WTC11 (cell line): ENCODE measurements around the gene CEP78. TPM values are rescaled to one million over a fixed set of nuclear protein-coding genes. Genes with fewer than 3 reads are reported as not detected.

Experiments used
- ATAC-seq: fragments of 200-7000 bp; cut with Tn5 transposase; 2 replicates; pipeline ENCODE4 v1.10.0; 2021; ENCODE audit warnings: mild to moderate bottlenecking, moderate library complexity
- CTCF ChIA-PET: fragments of 300-600 bp; sonication (Branson Sonifier 250); formaldehyde crosslinking; loops from one replicate; lab custom pipeline; 2021; ENCODE audit warnings: antibody characterized with exemption; lab: Charles Lee
- POLR2A ChIA-PET: fragments of 350-600 bp; sonication (Branson Sonifier 250); formaldehyde crosslinking; loops from one replicate; lab custom pipeline; 2021; ENCODE audit warnings: antibody characterized with exemption; lab: Charles Lee
- DNase-seq: peaks from one replicate; pipeline ENCODE4 v3.0.0; 2021; ENCODE audit warnings: low spot score
- H3K27ac Mint-ChIP-seq: 2 replicates; pipeline ENCODE4 v1.8.0; 2021; ENCODE audit warnings: mixed read lengths
- H3K27me3 Mint-ChIP-seq: 2 replicates; pipeline ENCODE4 v1.8.0; 2021; ENCODE audit warnings: low read depth, mild to moderate bottlenecking, moderate library complexity, mixed read lengths
- H3K36me3 Mint-ChIP-seq: 2 replicates; pipeline ENCODE4 v1.8.0; 2021; ENCODE audit warnings: mixed read lengths
- H3K4me1 Mint-ChIP-seq: 2 replicates; pipeline ENCODE4 v1.8.0; 2022; ENCODE audit warnings: mixed read lengths
- H3K4me3 Mint-ChIP-seq: 2 replicates; pipeline ENCODE4 v1.8.0; 2021; ENCODE audit warnings: mild to moderate bottlenecking, moderate library complexity, mixed read lengths
- H3K9me3 Mint-ChIP-seq: 2 replicates; pipeline ENCODE4 v1.8.0; 2021; ENCODE audit warnings: mixed read lengths
- ARID4B ChIP-seq: sonication (generic); formaldehyde crosslinking; IDR thresholded peaks from 2 replicates; pipeline ENCODE4 v1.8.0; 2023; ENCODE audit warnings: missing genetic modification reagents, mild to moderate bottlenecking, borderline replicate concordance
- ATF3 ChIP-seq: sonication (generic); formaldehyde crosslinking; conservative IDR thresholded peaks from 2 replicates; pipeline ENCODE4 v1.8.1; 2022; ENCODE audit warnings: mild to moderate bottlenecking, missing genetic modification reagents
- ATF6 ChIP-seq: sonication (generic); formaldehyde crosslinking; IDR thresholded peaks from 2 replicates; pipeline ENCODE4 v1.8.1; 2023; ENCODE audit warnings: mild to moderate bottlenecking, missing genetic modification reagents
- E2F4 ChIP-seq: sonication (generic); formaldehyde crosslinking; IDR thresholded peaks from 2 replicates; pipeline ENCODE4 v1.8.1; 2022; ENCODE audit warnings: low read depth, mild to moderate bottlenecking, moderate library complexity, missing genetic modification reagents, borderline replicate concordance
- E2F5 ChIP-seq: sonication (generic); formaldehyde crosslinking; IDR thresholded peaks from 2 replicates; pipeline ENCODE4 v1.8.1; 2022; ENCODE audit warnings: mild to moderate bottlenecking, moderate library complexity, missing genetic modification reagents
- EMX1 ChIP-seq: fragments of 250-450 bp; sonication (Bioruptor Pico); IDR thresholded peaks from 2 replicates; pipeline ENCODE4 v1.8.0; 2021; ENCODE audit warnings: mild to moderate bottlenecking
- ETV6 ChIP-seq: sonication (generic); formaldehyde crosslinking; IDR thresholded peaks from 2 replicates; pipeline ENCODE4 v1.8.1; 2022; ENCODE audit warnings: mild to moderate bottlenecking, missing genetic modification reagents
- FOXP1 ChIP-seq: sonication (generic); formaldehyde crosslinking; IDR thresholded peaks from 2 replicates; pipeline ENCODE4 v1.8.0; 2022; ENCODE audit warnings: missing genetic modification reagents, mild to moderate bottlenecking, moderate library complexity, borderline replicate concordance
- FOXP4 ChIP-seq: sonication (generic); formaldehyde crosslinking; IDR thresholded peaks from 2 replicates; pipeline ENCODE4 v1.8.0; 2022; ENCODE audit warnings: mild to moderate bottlenecking, missing genetic modification reagents
- GTF2I ChIP-seq: fragments of 250-450 bp; sonication (Bioruptor Pico); conservative IDR thresholded peaks from 2 replicates; pipeline ENCODE4 v1.4.0; 2021; ENCODE audit warnings: mild to moderate bottlenecking
- MAX ChIP-seq: sonication (generic); formaldehyde crosslinking; IDR thresholded peaks from 2 replicates; pipeline ENCODE4 v1.8.0; 2022; ENCODE audit warnings: mild to moderate bottlenecking, missing genetic modification reagents
- MYBL2 ChIP-seq: sonication (generic); formaldehyde crosslinking; IDR thresholded peaks from 2 replicates; pipeline ENCODE4 v1.8.1; 2023; ENCODE audit warnings: mild to moderate bottlenecking, moderate library complexity, missing genetic modification reagents
- NFE2L1 ChIP-seq: sonication (generic); formaldehyde crosslinking; IDR thresholded peaks from 2 replicates; pipeline ENCODE4 v1.8.1; 2023; ENCODE audit warnings: missing genetic modification reagents
- NR2C2 ChIP-seq: sonication (generic); formaldehyde crosslinking; IDR thresholded peaks from 2 replicates; pipeline ENCODE4 v1.8.0; 2022; ENCODE audit warnings: mild to moderate bottlenecking, missing genetic modification reagents
- OVOL2 ChIP-seq: fragments of 250-450 bp; sonication (Bioruptor Pico); IDR thresholded peaks from 2 replicates; pipeline ENCODE4 v1.9.0; 2021; ENCODE audit warnings: mild to moderate bottlenecking, borderline replicate concordance
- RELA ChIP-seq: sonication (generic); formaldehyde crosslinking; IDR thresholded peaks from 2 replicates; pipeline ENCODE4 v1.8.1; 2022; ENCODE audit warnings: missing genetic modification reagents, mild to moderate bottlenecking, borderline replicate concordance
- STAT6 ChIP-seq: sonication (generic); formaldehyde crosslinking; conservative IDR thresholded peaks from 2 replicates; pipeline ENCODE4 v1.8.1; 2023; ENCODE audit warnings: mild to moderate bottlenecking, low read depth, missing genetic modification reagents, moderate library complexity
- ZNF263 ChIP-seq: sonication (generic); formaldehyde crosslinking; IDR thresholded peaks from 2 replicates; pipeline ENCODE4 v1.8.1; 2022; ENCODE audit warnings: low read depth, mild to moderate bottlenecking, moderate library complexity, missing genetic modification reagents
- ZNF396 ChIP-seq: fragments of 250-450 bp; sonication (Bioruptor Pico); IDR thresholded peaks from 2 replicates; pipeline ENCODE4 v1.8.0; 2021; ENCODE audit warnings: mild to moderate bottlenecking, moderate library complexity, borderline replicate concordance
- total RNA-seq: library from RNA; stranded (reverse); gene quantifications from 3 replicates; pipeline ENCODE4 v1.2.3, GENCODE V29; 2021

CEP78 gene
- total RNA-seq, 1 experiment from 2014 or later: 42.0 TPM

GRCh38 chr9:78319197-78320029 is 83.5 kb downstream of the CEP78 start (continued):
- TF ChIP-seq FOXP4 (CRISPR knock-in tag) (no peak), NFE2L1 (no peak), E2F4 (CRISPR knock-in tag) (no peak), ZNF396 (CRISPR knock-in tag) (no peak), FOXP1 (CRISPR knock-in tag) (no peak), EMX1 (CRISPR knock-in tag) (peak; percentile 54; the same call in 1 of the 2 replicates), ZNF263 (CRISPR knock-in tag) (no peak), MYBL2 (CRISPR knock-in tag) (no peak), E2F5 (CRISPR knock-in tag) (no peak), NR2C2 (CRISPR knock-in tag) (no peak)

- H3K4me3 Mint-ChIP-seq: no peak overlapping the region
- CTCF ChIA-PET: no interaction called here
- TF ChIP-seq ETV6 (CRISPR knock-in tag) (no peak), ATF6 (CRISPR knock-in tag) (no peak), MAX (no peak), OVOL2 (no peak), STAT6 (CRISPR knock-in tag) (no peak), GTF2I (CRISPR knock-in tag) (no peak), ARID4B (CRISPR knock-in tag) (no peak), NFE2L1 (no peak), ATF3 (no peak), MYBL2 (CRISPR knock-in tag) (no peak), RELA (CRISPR knock-in tag) (no peak)
Measured at GRCh38 chr9:78320030-78320693, 84.3 kb downstream of the CEP78 start.

More at GRCh38 chr9:78320030-78320693, 84.3 kb downstream of the CEP78 start:
- H3K4me1 Mint-ChIP-seq: peaks cover 21% of the 10 kb centered on the region
- POLR2A ChIA-PET: no interaction called here
- DNase-seq: no peak
- no peak overlapping the region; the same call in 1 of the 2 replicates for H3K27ac Mint-ChIP-seq
- no peak for ATAC-seq
- no peaks in the 10 kb centered on the region for H3K27me3 Mint-ChIP-seq
- peaks cover 91% of the 10 kb centered on the region for H3K36me3 Mint-ChIP-seq
- H3K9me3 Mint-ChIP-seq: no peaks in the 10 kb centered on the region
